Omental fat pad (tissue), 4 donors: ENCODE results near the gene PRR35. TPM values are rescaled to one million over a fixed set of nuclear protein-coding genes. Genes with fewer than 3 reads are reported as not detected.

Experiments
- ATAC-seq: fragments of 150-250 bp; one replicate; pipeline ENCODE4 v1.9.1; 2016; ENCODE audit warnings: mild to moderate bottlenecking, moderate library complexity; ENCODE audit not compliant: low FRiP score
- DNase-seq: peaks from one replicate; pipeline ENCODE4 v3.0.0-alpha.2; 2019; ENCODE audit warnings: low spot score
- CTCF ChIP-seq, 3 donors: fragments of 450-650 bp; IDR thresholded peaks; one replicate each; pipeline ENCODE4 v1.5.1; 2016 to 2017; ENCODE audit warnings: antibody characterized with exemption in 3 of 3, mild to moderate bottlenecking in 3 of 3, moderate library complexity in 2 of 3
- total RNA-seq, 4 donors: library from RNA; depleted of rRNA; stranded (reverse); fragments of >200 nt; gene quantifications; one replicate each; pipeline ENCODE4 v1.1.0, GENCODE V29; 2016

Gene PRR35
- total RNA-seq, 4 donors from 2014 or later, result 0.19 TPM; not detected in 3

GRCh38 chr16:585351-585750, 25.2 kb downstream of the PRR35 start:
- DNase-seq, result no peak
- ATAC-seq, result no peak
- no peak for TF ChIP-seq CTCF (IDR thresholded peaks at IDR 0.05)

DNA sequence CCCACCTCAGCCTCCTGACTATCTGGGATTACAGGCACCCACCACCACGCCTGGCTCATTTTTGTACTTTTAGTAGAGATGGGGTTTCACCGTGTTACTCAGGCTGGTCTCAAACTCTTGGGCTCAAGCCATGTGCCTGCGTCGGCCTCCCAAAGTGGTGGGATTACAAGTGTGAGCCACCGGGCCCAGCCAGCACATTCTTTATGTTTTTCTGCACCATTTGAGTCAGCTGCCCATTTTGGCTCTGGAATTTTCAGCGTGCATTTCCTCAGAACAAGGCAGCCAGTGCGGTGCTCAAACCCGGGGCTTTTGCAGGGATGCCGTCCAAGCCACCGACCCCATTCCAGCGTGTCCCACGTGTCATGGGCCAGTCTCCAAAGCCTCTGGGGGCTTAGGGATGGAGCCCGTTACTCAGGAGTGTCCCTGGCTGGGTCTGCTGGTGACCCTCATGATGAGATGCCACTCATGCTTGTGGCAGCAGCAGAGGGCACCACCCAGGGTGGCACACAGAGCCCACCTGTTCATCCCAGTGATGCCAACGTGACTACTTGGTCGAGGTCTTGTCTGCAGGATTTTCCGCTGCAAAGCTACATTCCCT, 26.0 kb downstream of the PRR35 start:
- no peak for DNase-seq
- no peak for ATAC-seq
- TF ChIP-seq CTCF (IDR thresholded peaks at IDR 0.05), result no peak

DNA sequence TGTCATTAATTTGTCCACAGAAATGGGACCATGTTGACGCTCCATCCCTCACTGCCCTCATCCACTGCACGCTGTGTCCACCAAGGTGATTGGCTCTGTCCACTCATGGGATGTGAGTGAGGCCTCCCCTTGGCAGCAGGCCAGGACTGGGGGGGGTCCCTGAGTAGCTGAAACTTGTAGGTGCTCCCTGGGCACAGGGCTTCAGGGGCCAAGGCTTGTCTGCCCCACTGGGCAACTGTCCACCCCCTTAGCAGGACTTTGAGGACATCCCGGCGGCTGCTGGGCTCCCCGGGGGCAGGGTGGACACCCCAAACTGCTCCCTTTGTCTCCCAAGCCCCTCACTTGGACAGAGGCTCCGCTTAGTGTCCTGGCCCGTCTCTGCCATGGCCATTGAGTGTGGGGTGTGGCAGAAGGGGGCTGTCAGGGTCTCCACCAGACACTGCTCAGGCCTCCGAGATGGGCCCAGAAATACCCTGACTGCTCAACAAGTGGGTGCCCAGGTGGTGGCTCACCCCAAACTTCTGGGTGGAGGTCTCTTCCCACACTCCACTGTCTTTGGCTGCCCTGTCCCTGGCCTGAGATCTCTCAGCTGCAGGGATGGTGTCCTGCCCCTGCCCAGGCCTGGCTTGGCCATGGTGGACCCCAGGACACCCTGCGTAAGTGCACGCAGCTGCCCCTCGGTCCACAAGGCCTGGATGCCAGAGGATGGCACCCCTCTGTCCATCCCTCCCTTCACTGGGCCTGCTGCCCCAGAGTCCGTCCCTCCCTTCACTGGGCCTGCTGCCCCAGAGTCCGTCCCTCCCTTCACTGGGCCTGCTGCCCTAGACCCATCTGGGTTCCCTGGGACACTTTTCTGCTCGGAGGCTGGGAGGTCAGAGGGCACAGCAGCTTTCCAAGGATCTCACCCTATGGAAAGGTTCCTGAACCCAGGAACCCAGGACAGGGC, 26.7 kb downstream of the PRR35 start:
- DNase-seq (no peak), ATAC-seq (no peak)
- no peak for TF ChIP-seq CTCF (IDR thresholded peaks at IDR 0.05)

DNA sequence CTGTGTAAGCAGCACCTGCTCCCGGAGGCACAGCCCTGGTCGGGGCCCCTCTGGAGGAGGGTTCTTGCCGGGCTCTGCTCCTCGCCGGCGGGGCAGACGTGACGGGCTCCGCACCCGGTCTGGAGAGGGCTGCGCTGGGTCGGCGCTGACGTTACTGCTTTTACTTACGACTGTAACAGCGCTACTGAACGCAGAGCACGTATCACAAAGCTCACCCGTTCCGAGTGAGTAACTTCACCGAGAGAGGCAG, 28.4 kb downstream of the PRR35 start:
- DNase-seq (no peak), ATAC-seq (peak; percentile 9)
- TF ChIP-seq CTCF (IDR thresholded peaks at IDR 0.05), result no peak

- no peak for TF ChIP-seq CTCF (IDR thresholded peaks at IDR 0.05)
- DNase-seq (peak; percentile 99), ATAC-seq (peak; percentile 89)
Measured at GRCh38 chr16:588889-589657, 28.9 kb downstream of the PRR35 start.

- no peak for TF ChIP-seq CTCF (IDR thresholded peaks at IDR 0.05)
- peak; percentile 94 for ATAC-seq
Measured at GRCh38 chr16:589658-590187, 29.5 kb downstream of the PRR35 start, which contains the start of gene RAB40C. TSS of gene RAB40C (plus strand) at chr16:590066. CDS start at chr16:590292, 226 bp downstream.

More at GRCh38 chr16:589658-590187, 29.5 kb downstream of the PRR35 start, which contains the start of gene RAB40C:
- peak; percentile 93 for DNase-seq
